PC-3 (cell line): Measurements from ENCODE around the gene MS4A4A. TPM values are rescaled to one million over a fixed set of nuclear protein-coding genes. Genes with fewer than 3 reads are reported as not detected.

Source experiments
- ATAC-seq: fragments of 200-7000 bp; cut with Tn5 transposase; 2 replicates; pipeline ENCODE4 v1.9.1; 2020; ENCODE audit warnings: mild to moderate bottlenecking, moderate library complexity
- BruUV-seq: library from RNA; stranded (reverse); fragments of 400-500 nt; replicated peaks from 2 replicates; lab custom pipeline; 2021; lab: Mats Ljungman, UMichigan
- CTCF ChIA-PET: fragments of 300-600 bp; sonication (Branson Sonifier 250); formaldehyde crosslinking; loops from one replicate; lab custom pipeline; 2022; ENCODE audit warnings: antibody characterized with exemption; lab: Charles Lee
- POLR2A ChIA-PET: fragments of 300-600 bp; sonication (Branson Sonifier 250); formaldehyde crosslinking; loops from one replicate; lab custom pipeline; 2022; ENCODE audit warnings: antibody characterized with exemption; ENCODE audit not compliant: unreplicated experiment; lab: Charles Lee
- DNase-seq: peaks from one replicate; pipeline ENCODE4 v3.0.0-alpha.2; 2015
- H2AFZ ChIP-seq: fragments of 300-600 bp; sonication (generic); 2 replicates; pipeline ENCODE4 v1.6.0; 2016; ENCODE audit warnings: antibody characterized with exemption, low read length
- H3F3A ChIP-seq: fragments of 300-600 bp; sonication (generic); one replicate; pipeline ENCODE4 v1.6.0; 2017; ENCODE audit warnings: antibody characterized with exemption, low read length, control low read depth, mild to moderate bottlenecking; ENCODE audit not compliant: unreplicated experiment
- H3K27ac ChIP-seq: fragments of 300-600 bp; sonication (generic); 2 replicates; pipeline ENCODE4 v1.5.1; 2016; ENCODE audit warnings: mild to moderate bottlenecking, low read length
- H3K27me3 ChIP-seq: fragments of 300-600 bp; sonication (generic); 2 replicates; pipeline ENCODE4 v1.6.1; 2016; ENCODE audit warnings: low read length, mixed read lengths
- H3K36me3 ChIP-seq: fragments of 300-600 bp; sonication (generic); 2 replicates; pipeline ENCODE4 v1.6.1; 2016; ENCODE audit warnings: low read depth, mixed run types, low read length, mixed read lengths
- H3K4me1 ChIP-seq: fragments of 300-600 bp; sonication (generic); 2 replicates; pipeline ENCODE4 v1.5.1; 2016; ENCODE audit warnings: low read length; ENCODE audit not compliant: insufficient read depth
- H3K4me2 ChIP-seq: fragments of 300-600 bp; sonication (generic); 2 replicates; pipeline ENCODE4 v1.6.0; 2016; ENCODE audit warnings: low read length
- H3K4me3 ChIP-seq: fragments of 300-600 bp; sonication (generic); 2 replicates; pipeline ENCODE4 v1.5.1; 2016; ENCODE audit warnings: mild to moderate bottlenecking, low read length, mixed read lengths
- H3K79me2 ChIP-seq: fragments of 300-600 bp; sonication (generic); 2 replicates; pipeline ENCODE4 v1.6.1; 2017; ENCODE audit warnings: low read length, mixed read lengths
- H3K9ac ChIP-seq: fragments of 300-600 bp; sonication (generic); 2 replicates; pipeline ENCODE4 v1.6.0; 2016; ENCODE audit warnings: mild to moderate bottlenecking, low read length
- H3K9me2 ChIP-seq: fragments of 300-600 bp; sonication (generic); replicated peaks from 2 replicates; pipeline ENCODE4 v1.6.1; 2016; ENCODE audit warnings: mixed run types, low read length, mixed read lengths
- H3K9me3 ChIP-seq: fragments of 300-600 bp; sonication (generic); 2 replicates; pipeline ENCODE4 v1.6.1; 2016; ENCODE audit warnings: low read length, mixed read lengths
- H4K20me1 ChIP-seq: fragments of 300-600 bp; sonication (generic); 2 replicates; pipeline ENCODE4 v1.6.1; 2016; ENCODE audit warnings: low read length, mixed read lengths
- CTCF ChIP-seq: fragments of 300-600 bp; sonication (generic); conservative IDR thresholded peaks from 2 replicates; pipeline ENCODE4 v1.5.1; 2017; ENCODE audit warnings: antibody characterized with exemption, low read depth, mild to moderate bottlenecking, low read length
- EZH2 ChIP-seq: fragments of 300-600 bp; sonication (generic); IDR thresholded peaks from one replicate; pipeline ENCODE4 v1.6.1; 2017; ENCODE audit warnings: antibody characterized with exemption, mild to moderate bottlenecking, low read length; ENCODE audit not compliant: unreplicated experiment
- EZH2phosphoT487 ChIP-seq: fragments of 300-600 bp; sonication (generic); IDR thresholded peaks from 2 replicates; pipeline ENCODE4 v1.6.1; 2018; ENCODE audit warnings: mild to moderate bottlenecking, antibody characterized with exemption, low read length, borderline replicate concordance
- intact Hi-C: fragments of 100-400 bp; cut with micrococcal nuclease; formaldehyde crosslinking; loops from 2 replicates; pipeline ENCODE4 v1.9.0; 2023
- total RNA-seq: library from RNA; depleted of rRNA; stranded (reverse); fragments of >200 nt; gene quantifications from 2 replicates; pipeline ENCODE4 v1.2.3, GENCODE V29; 2014

MS4A4A gene
- total RNA-seq, 1 experiment from 2014 or later: not detected

DNA sequence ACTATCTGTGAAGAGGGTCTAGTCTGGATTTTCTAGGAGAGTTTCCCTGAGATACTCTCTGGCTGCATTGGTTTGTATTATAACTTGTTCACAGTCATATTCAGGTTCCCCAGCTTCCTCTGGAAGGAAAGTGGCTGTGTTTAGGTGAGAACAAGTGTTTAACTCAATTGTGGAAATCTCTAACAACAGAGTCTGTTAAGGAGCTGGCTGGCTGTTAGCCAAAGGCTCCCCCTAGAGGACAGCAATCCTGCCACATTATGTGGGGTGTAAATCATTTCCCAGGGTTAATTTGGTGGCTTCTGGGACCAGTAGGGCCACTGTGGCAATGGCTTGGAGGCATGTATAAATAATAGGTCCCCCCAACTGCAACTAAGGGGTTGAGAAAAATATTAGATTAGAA lies 65.0 kb downstream of the MS4A4A start:
- Histone ChIP-seq H3K79me2 (no peaks in the 10 kb centered on the region), H3K9ac (no peak overlapping the region), H3K36me3 (no peaks in the 10 kb centered on the region), H3K9me3 (no peaks in the 10 kb centered on the region), H3K4me3 (no peak overlapping the region), H3K27me3 (peaks cover 58% of the 10 kb centered on the region), H3K27ac (no peak overlapping the region), H2AFZ (no peak overlapping the region), H3K4me2 (no peak overlapping the region), H3K9me2 (no peaks in the 10 kb centered on the region), H3K4me1 (no peaks in the 10 kb centered on the region), H3F3A (no peaks in the 10 kb centered on the region), H4K20me1 (no peaks in the 10 kb centered on the region)
- CTCF ChIA-PET: no interaction called here
- DNase-seq (peak; percentile 54), ATAC-seq (no peak)
- intact Hi-C loops: no loop called here
- POLR2A ChIA-PET: interaction anchor here (0.6 kb wide), 1 partner anchor 172 kb away, joined by 6 read pairs; no protein-coding TSS in a partner anchor
- TF ChIP-seq EZH2phosphoT487: no peak
- TF ChIP-seq CTCF: peak; percentile 70
- no TSS peak for BruUV-seq

DNA sequence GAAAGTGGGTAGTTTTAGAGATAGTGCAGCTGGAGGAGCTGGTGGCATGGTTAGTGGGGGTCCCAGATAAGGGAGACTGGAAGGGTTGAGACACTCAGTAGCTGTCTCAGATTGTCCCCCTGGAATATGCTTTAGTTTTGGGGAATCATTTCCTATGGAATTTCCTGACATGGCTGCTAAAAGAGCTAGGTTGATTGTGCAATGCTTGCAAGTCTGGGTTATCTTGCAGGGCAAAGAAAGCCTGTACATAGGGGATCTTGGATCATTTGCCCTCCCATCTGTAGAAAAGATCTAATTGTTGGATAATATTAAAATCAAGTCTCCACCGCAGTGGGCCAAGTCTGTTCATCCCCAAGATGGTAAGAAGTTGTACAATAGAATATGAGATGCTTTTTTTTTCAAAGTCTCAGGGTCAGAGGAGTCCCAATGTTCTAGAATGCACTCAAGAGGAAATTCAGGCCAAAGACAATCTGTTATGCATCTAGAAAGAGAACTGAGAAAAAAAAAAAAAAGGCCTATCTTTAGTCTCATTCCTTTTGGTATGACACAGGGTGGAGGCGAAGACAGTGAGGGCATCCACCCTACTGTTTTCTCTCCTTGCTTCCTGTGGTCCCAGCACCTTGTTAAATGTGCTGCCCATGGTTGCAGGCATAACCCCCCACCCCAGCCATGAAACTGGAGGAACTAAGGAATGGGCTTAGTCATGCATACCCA lies 66.8 kb downstream of the MS4A4A start:
- no peak for ATAC-seq
- H2AFZ ChIP-seq: no peak overlapping the region
- H3K4me1 ChIP-seq: no peaks in the 10 kb centered on the region
- H3K36me3 ChIP-seq: no peaks in the 10 kb centered on the region
- TF ChIP-seq CTCF (no peak), EZH2phosphoT487 (no peak), EZH2 (no peak)
- intact Hi-C loops: no loop called here
- H3K79me2 ChIP-seq: no peaks in the 10 kb centered on the region
- H3K9ac ChIP-seq: no peak overlapping the region
- H3K27me3 ChIP-seq: peaks cover 50% of the 10 kb centered on the region
- H3K4me3 ChIP-seq: no peak overlapping the region
- no peaks in the 10 kb centered on the region for H3K9me2 ChIP-seq
- DNase-seq: no peak
- H3K4me2 ChIP-seq: no peak overlapping the region
- H3K27ac ChIP-seq: no peak overlapping the region
- no peaks in the 10 kb centered on the region for H3K9me3 ChIP-seq
- H4K20me1 ChIP-seq: no peaks in the 10 kb centered on the region
- ChIA-PET CTCF (no interaction called here), POLR2A (no interaction called here)
- no peaks in the 10 kb centered on the region for H3F3A ChIP-seq
- BruUV-seq: no TSS peak

GRCh38 chr11:60348116-60348515 lies 67.7 kb downstream of the MS4A4A start:
- Histone ChIP-seq H3F3A (no peaks in the 10 kb centered on the region), H3K9ac (no peak overlapping the region), H4K20me1 (no peaks in the 10 kb centered on the region), H3K4me2 (no peak overlapping the region), H3K4me3 (no peak overlapping the region), H2AFZ (no peak overlapping the region), H3K9me3 (no peaks in the 10 kb centered on the region), H3K4me1 (no peaks in the 10 kb centered on the region), H3K79me2 (no peaks in the 10 kb centered on the region), H3K9me2 (no peaks in the 10 kb centered on the region), H3K27ac (no peak overlapping the region), H3K27me3 (peaks cover 49% of the 10 kb centered on the region), H3K36me3 (no peaks in the 10 kb centered on the region)
- ATAC-seq: no peak
- ChIA-PET POLR2A (no interaction called here), CTCF (no interaction called here)
- BruUV-seq: no TSS peak
- no peak for DNase-seq
- peak; percentile 38; the same call in 1 of the 2 replicates for TF ChIP-seq CTCF
- TF ChIP-seq EZH2phosphoT487: no peak
- no peak for TF ChIP-seq EZH2
- intact Hi-C loops: no loop called here
